OCI-LY1 (cell line): ENCODE results near the gene CHST11.

ENCODE experiments used
- EZH2 ChIP-seq: fragments of 200-600 bp; sonication (generic), shearing (Covaris generic); IDR thresholded peaks from 2 replicates; pipeline ENCODE4 v1.8.0; 2017; ENCODE audit warnings: borderline replicate concordance, mixed run types, mild to moderate bottlenecking, antibody characterized with exemption, low read length, moderate library complexity, mixed read lengths
- TF ChIP-seq, protein P1 (sequence below): fragments of 200-600 bp; sonication (generic), shearing (Covaris generic); IDR thresholded peaks from 2 replicates; pipeline ENCODE4 v1.5.1; 2017; ENCODE audit warnings: mild to moderate bottlenecking, antibody characterized with exemption, low read length, moderate library complexity, mixed read lengths

DNA sequence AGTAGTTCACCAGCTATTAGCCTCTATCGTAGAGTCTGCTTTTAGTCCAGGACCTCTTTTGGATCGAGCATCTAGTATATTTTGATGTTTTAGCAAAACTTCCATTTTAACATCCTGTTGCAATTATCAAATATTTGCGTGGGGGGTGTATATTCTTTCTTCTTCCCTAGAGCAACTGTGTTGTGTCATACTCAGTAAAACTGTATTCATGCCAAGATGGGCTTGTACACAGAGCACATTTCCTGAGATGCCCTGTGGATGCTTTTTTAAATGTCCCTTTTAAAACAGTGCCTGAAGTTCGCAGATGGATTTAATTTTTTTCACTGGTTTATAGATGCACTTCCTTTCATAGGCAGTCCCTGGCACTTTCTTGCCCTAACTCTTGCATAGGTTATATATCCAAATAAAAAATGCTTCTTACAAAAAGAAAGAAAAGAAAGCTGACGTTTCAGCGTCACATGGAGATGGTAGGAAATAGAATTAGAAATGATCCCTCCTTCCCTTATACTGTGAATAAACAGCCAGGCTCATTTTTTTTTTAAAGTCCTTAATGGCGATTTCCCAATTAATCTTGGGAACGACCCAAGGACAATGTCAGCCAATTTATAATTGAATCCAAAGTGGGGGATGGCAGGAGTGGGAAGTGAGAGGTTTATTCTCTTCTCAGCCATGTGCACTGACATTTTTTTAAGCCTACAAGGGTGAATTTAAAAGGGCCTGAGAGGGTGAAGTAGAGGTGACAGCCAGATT, 254.4 kb downstream of the CHST11 start:
- TF ChIP-seq, protein P1, sequence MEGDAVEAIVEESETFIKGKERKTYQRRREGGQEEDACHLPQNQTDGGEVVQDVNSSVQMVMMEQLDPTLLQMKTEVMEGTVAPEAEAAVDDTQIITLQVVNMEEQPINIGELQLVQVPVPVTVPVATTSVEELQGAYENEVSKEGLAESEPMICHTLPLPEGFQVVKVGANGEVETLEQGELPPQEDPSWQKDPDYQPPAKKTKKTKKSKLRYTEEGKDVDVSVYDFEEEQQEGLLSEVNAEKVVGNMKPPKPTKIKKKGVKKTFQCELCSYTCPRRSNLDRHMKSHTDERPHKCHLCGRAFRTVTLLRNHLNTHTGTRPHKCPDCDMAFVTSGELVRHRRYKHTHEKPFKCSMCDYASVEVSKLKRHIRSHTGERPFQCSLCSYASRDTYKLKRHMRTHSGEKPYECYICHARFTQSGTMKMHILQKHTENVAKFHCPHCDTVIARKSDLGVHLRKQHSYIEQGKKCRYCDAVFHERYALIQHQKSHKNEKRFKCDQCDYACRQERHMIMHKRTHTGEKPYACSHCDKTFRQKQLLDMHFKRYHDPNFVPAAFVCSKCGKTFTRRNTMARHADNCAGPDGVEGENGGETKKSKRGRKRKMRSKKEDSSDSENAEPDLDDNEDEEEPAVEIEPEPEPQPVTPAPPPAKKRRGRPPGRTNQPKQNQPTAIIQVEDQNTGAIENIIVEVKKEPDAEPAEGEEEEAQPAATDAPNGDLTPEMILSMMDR: no peak
- no peak for TF ChIP-seq EZH2
